ENCODE measurements around the gene ARHGEF25.

ARHGEF25 gene

GRCh38 chr12:57606399-57606798, 4.8 kb upstream of the ARHGEF25 start:
- in situ Hi-C loops (cut with HindIII; ENCODE audit: low pct_unique_long_range_greater_than_20kb, low sequenced_read_pairs): no loop called here
- no peak for TF ChIP-seq JUND (IDR thresholded peaks at IDR 0.05; ENCODE audit: low read depth)
- DNase-seq (ENCODE audit: low read depth in 1 of 2, low spot score in 1 of 2): no peak

DNA sequence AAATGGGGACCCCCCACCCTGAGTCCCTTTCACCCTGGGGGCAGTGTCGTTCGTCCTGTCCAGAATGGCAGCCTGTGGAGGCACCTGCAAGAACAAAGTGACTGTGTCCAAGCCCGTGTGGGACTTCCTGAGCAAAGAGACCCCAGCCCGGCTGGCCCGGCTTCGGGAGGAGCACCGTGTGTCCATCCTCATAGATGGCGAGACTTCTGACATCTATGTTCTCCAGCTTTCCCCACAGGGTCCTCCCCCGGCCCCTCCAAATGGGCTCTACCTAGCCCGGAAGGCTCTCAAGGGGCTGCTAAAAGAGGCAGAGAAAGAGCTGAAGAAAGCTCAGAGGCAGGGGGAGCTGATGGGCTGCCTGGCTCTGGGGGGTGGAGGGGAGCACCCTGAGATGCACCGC, 4.4 kb upstream of the ARHGEF25 start:
- in situ Hi-C loops (cut with HindIII; ENCODE audit: low pct_unique_long_range_greater_than_20kb, low sequenced_read_pairs): no loop called here
- no peak for TF ChIP-seq JUND (IDR thresholded peaks at IDR 0.05; ENCODE audit: low read depth)
- no peak for DNase-seq (ENCODE audit: low read depth in 1 of 2, low spot score in 1 of 2)

DNA sequence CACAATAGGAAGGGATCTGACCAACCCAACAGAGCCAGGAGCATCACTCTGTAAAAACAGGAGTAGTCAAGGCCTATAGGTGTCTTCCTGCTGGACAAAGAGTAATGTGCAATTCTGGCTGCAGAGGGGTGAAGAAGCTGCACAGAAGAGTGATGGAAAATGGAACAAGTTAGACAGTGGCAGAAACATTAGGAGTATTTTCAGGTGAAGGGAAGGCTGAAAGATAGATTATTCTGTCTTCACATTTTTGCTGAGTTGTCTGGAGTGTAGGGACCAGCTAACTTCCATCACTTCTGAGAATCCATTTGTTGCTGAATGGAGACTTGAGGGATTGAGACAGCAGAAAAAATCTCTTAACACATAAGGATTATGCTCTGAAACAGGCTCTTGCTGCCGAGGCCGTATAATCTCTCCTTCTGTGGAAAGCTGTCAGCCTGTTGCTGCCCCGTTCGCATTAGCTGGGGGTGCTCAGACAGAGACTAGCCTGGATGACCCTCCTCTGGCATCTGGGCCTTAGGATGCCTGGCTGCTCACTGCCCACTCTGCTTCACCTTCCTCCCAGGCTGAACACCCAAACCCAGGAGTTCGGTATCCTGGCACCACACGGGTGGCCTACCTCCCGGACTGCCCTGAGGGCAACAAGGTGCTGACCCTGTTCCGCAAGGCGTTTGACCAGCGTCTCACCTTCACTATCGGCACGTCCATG, 3.1 kb upstream of the ARHGEF25 start:
- TF ChIP-seq JUND (IDR thresholded peaks at IDR 0.05; ENCODE audit: low read depth): no peak
- in situ Hi-C loops (cut with HindIII; ENCODE audit: low pct_unique_long_range_greater_than_20kb, low sequenced_read_pairs): no loop called here

GRCh38 chr12:57609101-57609780, 2.0 kb upstream of the ARHGEF25 start:
- no peak for DNase-seq (ENCODE audit: low read depth in 1 of 2, low spot score in 1 of 2)
- TF ChIP-seq JUND (IDR thresholded peaks at IDR 0.05; ENCODE audit: low read depth): no peak
- in situ Hi-C loops (cut with HindIII; ENCODE audit: low pct_unique_long_range_greater_than_20kb, low sequenced_read_pairs): no loop called here

More for the DNA sequence above, 3.1 kb upstream of the ARHGEF25 start:
- no peak for DNase-seq (ENCODE audit: low read depth in 1 of 2, low spot score in 1 of 2)

- in situ Hi-C loops (cut with HindIII; ENCODE audit: low pct_unique_long_range_greater_than_20kb, low sequenced_read_pairs): no loop called here
- no peak for TF ChIP-seq JUND (IDR thresholded peaks at IDR 0.05; ENCODE audit: low read depth)
- no peak for DNase-seq (ENCODE audit: low read depth in 1 of 2, low spot score in 1 of 2)
These were observed 1.3 kb upstream of the ARHGEF25 start for GRCh38 chr12:57609781-57610553.

DNA sequence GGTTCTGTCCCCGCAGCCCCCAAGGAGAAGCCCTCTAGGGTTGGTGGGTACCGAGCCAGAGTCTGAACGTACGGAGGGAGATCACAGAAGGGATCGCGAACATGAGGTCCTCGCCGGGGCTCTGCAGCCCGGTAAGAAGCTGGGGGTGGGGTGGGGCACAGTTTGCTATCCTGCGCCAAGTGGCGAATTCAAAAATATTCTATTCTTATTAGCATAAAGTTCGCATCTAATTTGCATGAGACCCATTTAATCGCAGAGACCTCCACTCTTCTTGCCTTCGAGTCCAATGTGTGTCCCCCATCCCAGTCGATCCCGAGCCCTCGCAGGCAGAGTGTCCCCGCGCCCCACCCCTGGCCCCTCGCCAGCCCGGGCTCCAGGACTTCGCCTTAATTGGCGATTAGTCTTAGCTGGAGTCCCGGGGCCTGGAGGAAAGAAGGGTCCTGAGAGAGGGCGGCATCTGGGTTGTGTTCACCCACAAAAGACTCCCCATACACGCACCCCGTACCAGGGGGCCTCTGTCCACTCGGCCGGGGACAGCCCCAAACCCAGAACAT, 604 bp upstream of the ARHGEF25 start:
- in situ Hi-C loops (cut with HindIII; ENCODE audit: low pct_unique_long_range_greater_than_20kb, low sequenced_read_pairs): no loop called here
- TF ChIP-seq JUND (IDR thresholded peaks at IDR 0.05; ENCODE audit: low read depth): no peak
- no peak for DNase-seq (ENCODE audit: low read depth in 1 of 2, low spot score in 1 of 2)

- TF ChIP-seq JUND (IDR thresholded peaks at IDR 0.05; ENCODE audit: low read depth): no peak
- DNase-seq (ENCODE audit: low read depth in 1 of 2, low spot score in 1 of 2): no peak
- in situ Hi-C loops (cut with HindIII; ENCODE audit: low pct_unique_long_range_greater_than_20kb, low sequenced_read_pairs): no loop called here
These were observed 834 bp downstream of the ARHGEF25 start for GRCh38 chr12:57611827-57612710.

GRCh38 chr12:57612711-57613426, 1.6 kb downstream of the ARHGEF25 start:
- in situ Hi-C loops (cut with HindIII; ENCODE audit: low pct_unique_long_range_greater_than_20kb, low sequenced_read_pairs): no loop called here
- no peak for DNase-seq (ENCODE audit: low read depth in 1 of 2, low spot score in 1 of 2)
- no peak for TF ChIP-seq JUND (IDR thresholded peaks at IDR 0.05; ENCODE audit: low read depth)

- TF ChIP-seq JUND (IDR thresholded peaks at IDR 0.05; ENCODE audit: low read depth): no peak
- in situ Hi-C loops (cut with HindIII; ENCODE audit: low pct_unique_long_range_greater_than_20kb, low sequenced_read_pairs): no loop called here
- no peak for DNase-seq (ENCODE audit: low read depth in 1 of 2, low spot score in 1 of 2)
These were observed 2.3 kb downstream of the ARHGEF25 start for GRCh38 chr12:57613427-57614109.

GRCh38 chr12:57614178-57614947, 3.1 kb downstream of the ARHGEF25 start:
- DNase-seq (ENCODE audit: low read depth in 1 of 2, low spot score in 1 of 2): peak; percentile 71 to 82
- no peak for TF ChIP-seq JUND (IDR thresholded peaks at IDR 0.05; ENCODE audit: low read depth)
- in situ Hi-C loops (cut with HindIII; ENCODE audit: low pct_unique_long_range_greater_than_20kb, low sequenced_read_pairs): no loop called here

Data from T47D (cell line).